Epithelial cell of esophagus (primary cell): Measurements from ENCODE around the gene HAUS5.

Experiments
- DNase-seq: peaks from one replicate; pipeline ENCODE4 v3.0.0; 2010; ENCODE audit warnings: low read depth
- H3K4me3 ChIP-seq: 2 replicates; pipeline ENCODE4 v1.5.1; 2011; ENCODE audit warnings: mild to moderate bottlenecking, low read length, control low read depth
- TF ChIP-seq, protein P1 (sequence below): IDR thresholded peaks from 2 replicates; pipeline ENCODE4 v1.5.1; 2011; ENCODE audit warnings: low read depth, mild to moderate bottlenecking, low read length, control low read depth, inconsistent platforms; ENCODE audit not compliant: insufficient read depth; ENCODE audit errors: missing control alignments

The HAUS5 gene, protein sequence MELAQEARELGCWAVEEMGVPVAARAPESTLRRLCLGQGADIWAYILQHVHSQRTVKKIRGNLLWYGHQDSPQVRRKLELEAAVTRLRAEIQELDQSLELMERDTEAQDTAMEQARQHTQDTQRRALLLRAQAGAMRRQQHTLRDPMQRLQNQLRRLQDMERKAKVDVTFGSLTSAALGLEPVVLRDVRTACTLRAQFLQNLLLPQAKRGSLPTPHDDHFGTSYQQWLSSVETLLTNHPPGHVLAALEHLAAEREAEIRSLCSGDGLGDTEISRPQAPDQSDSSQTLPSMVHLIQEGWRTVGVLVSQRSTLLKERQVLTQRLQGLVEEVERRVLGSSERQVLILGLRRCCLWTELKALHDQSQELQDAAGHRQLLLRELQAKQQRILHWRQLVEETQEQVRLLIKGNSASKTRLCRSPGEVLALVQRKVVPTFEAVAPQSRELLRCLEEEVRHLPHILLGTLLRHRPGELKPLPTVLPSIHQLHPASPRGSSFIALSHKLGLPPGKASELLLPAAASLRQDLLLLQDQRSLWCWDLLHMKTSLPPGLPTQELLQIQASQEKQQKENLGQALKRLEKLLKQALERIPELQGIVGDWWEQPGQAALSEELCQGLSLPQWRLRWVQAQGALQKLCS

DNA sequence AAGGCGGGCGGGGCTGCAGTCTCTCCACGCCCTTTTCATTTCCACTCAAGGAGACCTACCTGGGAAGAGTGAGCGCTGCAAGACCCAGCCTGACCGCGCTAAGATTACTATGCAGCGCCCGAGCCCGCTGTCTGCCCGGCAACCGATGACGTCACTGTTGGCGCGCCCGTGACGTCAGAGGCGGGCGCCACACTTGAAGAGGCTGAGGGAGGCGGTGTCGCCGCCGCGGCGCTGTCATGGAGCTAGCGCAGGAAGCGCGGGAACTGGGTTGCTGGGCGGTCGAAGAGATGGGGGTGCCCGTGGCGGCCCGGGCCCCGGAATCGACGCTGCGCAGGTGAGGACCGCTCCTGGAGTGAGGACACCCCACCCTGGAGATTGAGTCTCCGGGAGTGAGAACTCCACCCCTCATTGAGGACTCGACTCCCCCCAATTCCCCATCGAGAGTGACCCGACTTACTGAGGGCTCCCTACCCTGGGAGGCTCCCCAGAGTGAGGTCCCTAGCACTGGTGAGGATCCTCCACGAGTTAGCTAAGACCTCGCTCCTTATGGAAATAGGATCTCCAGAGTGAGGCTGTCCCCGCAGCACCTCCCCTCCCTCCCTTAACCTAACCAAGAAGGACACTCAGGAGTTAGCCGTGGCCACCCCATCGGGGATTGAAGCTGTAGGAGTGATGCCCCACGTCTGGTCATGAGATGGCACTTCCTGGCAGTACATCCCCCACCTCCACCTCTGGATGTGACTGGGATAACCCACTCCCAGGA lies at the start of gene HAUS5:
Gene HAUS5 (plus strand): TSS at position 177 of the 763 bp plus-strand sequence. CDS start 60 bp downstream, at position 237.
- H3K4me3 ChIP-seq, result peak within 1 kb of the TSS; percentile 99
- TF ChIP-seq, protein P1, sequence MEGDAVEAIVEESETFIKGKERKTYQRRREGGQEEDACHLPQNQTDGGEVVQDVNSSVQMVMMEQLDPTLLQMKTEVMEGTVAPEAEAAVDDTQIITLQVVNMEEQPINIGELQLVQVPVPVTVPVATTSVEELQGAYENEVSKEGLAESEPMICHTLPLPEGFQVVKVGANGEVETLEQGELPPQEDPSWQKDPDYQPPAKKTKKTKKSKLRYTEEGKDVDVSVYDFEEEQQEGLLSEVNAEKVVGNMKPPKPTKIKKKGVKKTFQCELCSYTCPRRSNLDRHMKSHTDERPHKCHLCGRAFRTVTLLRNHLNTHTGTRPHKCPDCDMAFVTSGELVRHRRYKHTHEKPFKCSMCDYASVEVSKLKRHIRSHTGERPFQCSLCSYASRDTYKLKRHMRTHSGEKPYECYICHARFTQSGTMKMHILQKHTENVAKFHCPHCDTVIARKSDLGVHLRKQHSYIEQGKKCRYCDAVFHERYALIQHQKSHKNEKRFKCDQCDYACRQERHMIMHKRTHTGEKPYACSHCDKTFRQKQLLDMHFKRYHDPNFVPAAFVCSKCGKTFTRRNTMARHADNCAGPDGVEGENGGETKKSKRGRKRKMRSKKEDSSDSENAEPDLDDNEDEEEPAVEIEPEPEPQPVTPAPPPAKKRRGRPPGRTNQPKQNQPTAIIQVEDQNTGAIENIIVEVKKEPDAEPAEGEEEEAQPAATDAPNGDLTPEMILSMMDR, result no peak
- DNase-seq, result peak; percentile 94

DNA sequence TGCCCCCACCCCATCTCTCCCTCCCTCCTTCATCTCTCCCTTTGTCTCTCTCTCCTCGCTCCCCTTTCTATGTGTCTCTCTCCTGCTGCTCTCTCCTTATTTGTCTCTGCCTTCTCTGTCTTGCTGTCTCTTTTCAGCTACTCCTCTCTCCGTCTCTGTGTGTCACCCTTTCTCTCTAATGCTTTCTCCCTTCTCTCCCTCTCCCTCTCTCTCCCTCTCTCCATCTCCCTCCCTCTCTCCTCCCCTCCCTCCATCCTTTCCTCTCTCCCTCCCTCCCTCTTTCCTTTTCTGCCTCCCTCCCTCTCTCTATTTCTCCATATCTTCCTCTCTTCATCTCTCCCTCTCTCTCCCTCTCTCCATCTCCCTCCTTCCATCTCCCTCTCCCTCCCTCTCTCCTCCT lies 49.8 kb upstream of the HAUS5 start:
- TF ChIP-seq, protein P1, result no peak
- no peak for DNase-seq

DNA sequence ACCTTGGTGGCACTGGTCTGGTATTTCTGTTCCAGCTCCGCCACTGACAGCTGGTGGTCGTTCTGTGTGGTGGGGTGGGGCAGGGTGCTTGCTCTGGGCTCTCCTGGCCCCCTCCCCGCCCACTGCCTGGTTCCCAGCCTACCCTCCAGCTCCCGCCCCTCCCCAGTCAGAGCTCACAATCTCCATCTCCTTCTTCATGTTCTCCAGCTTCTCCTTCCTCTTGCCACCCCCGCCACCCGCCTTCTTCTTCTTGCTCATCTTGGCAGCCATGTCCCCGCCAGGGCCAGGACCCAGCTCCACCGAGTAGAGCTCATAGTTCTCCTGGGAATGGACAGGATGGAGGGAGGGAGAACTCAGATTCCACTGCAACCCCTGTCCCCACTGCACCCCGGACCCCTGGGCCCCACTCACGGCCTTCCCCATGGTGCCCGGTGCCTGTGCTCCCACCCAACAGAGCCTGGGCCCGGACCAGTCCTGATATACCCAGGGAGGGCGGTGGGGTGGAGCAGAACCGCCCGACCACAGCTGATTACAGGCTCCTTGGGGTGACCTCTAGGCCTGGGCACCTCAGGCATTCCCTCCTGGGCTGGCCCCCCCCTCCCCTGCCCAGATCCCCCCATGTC lies 49.2 kb upstream of the HAUS5 start, which contains the start of gene ATP4A:
Gene ATP4A (minus strand): TSS at position 452 of the 623 bp plus-strand sequence. CDS start 29 bp downstream, at position 423.
- TF ChIP-seq, protein P1, result no peak
- no peak for DNase-seq
- H3K4me3 ChIP-seq, result no peak within 1 kb of the TSS

More for the DNA sequence above, 49.8 kb upstream of the HAUS5 start:
- H3K4me3 ChIP-seq, result no peak overlapping the region

DNA sequence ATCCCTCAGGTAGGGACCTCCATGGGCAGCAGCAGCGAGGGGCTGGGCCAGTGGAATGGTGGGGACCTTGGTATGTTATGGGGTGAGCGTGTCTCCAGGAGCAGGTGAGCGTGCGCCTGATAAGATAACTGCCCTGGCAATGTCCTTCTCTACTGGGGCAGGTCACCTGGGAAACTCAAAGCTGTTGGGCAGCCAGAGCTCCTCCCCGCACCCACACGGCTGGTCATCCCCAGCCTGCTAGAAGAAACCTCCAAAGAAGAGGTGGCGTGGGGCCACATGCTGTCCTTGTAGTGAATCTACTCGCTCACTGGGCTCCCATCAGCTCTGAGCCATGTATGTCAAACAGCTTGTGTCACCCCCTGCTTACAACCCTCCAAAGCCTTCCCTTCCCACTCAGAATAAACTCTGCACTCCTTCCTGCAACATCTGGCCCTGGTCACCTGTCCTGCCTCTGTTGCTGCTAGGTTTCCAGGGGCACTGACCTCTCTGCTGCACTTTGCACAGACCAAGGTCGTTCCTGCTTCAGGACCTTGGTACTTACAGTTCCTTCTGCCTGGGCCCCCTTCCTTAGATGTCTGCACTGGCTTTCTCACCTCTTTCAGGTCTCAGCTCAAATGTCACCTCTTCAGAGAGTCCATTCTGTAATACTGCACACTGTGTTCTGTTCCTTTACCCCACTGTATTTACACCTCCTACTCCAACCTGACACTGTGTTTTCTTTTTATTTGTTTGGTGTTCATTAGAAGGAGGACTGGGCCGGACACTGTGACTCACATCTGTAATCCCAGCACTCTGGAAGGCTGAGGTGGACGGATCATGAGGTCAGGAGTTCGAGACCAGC lies 47.3 kb upstream of the HAUS5 start:
- DNase-seq, result no peak
- TF ChIP-seq, protein P1, result no peak
- H3K4me3 ChIP-seq, result no peak overlapping the region

DNA sequence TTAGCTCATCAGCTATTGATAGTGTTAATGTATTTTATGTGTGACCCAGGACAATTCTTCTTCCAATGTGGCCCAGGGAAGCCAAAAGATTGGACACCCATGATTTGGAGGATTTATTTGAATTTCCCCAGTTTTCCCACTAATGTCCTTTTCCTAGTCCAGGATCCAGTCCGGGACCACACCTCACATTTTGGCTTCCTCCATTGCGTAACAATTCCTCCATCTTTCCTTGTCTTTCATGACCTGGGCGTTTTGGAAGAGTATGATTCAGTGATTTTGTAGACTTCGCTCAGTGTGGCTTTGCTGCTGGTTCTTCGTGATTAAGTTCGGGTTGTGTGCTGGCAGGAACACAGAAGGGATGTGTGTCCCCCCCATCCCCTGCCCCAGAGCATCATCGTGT lies 45.8 kb upstream of the HAUS5 start:
- TF ChIP-seq, protein P1, result no peak
- no peak for DNase-seq
- no peak overlapping the region for H3K4me3 ChIP-seq
